ENCODE results near the gene SMIM24.
A peak's percentile ranks its signal among the peaks of the same experiment; 100 is the strongest.

Gene SMIM24

DNA sequence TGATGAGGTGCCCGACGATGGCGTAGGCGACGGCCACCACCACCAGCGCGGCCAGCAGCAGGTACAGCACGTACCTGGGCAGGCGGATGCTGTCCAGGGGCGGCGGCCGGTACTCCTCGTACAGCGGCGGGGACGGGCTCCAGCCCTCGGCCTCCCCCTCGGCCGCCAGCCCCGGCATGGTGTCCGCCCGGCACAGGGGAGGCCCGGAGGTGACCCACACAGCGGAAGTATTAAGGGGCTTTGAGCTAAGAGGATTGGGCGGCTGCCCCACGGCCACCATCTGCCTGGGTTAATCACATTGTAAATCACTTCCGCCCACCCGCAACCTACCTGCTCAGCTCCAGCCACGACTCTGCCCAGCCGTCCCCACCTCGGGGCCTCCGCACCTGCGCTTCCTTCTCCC is 2.9 kb upstream of the SMIM24 start, which contains the start of gene SMIM44:
Gene SMIM44 (minus strand): TSS at position 216 of the 403 bp plus-strand sequence. CDS start 38 bp downstream, at position 178.
- Histone ChIP-seq H3K14ac (ENCODE audit: low read length in 2 of 2) (no peak within 1 kb of the TSS), H4K8ac (ENCODE audit: low read length) (no peak within 1 kb of the TSS), H2AK5ac (ENCODE audit: low read length, severe bottlenecking) (no peak within 1 kb of the TSS), H2AFZ (ENCODE audit: low read depth, low read length) (no peak within 1 kb of the TSS), H3K27ac (ENCODE audit: low read length, poor library complexity, severe bottlenecking) (no peak within 1 kb of the TSS), H3K23ac (ENCODE audit: low read length in 2 of 2) (no peak within 1 kb of the TSS), H3K4me3 (ENCODE audit: insufficient read depth in 1 of 2, low read depth in 1 of 2, low read length in 2 of 2) (no peak within 1 kb of the TSS), H2BK12ac (ENCODE audit: low read length in 2 of 2) (no peak within 1 kb of the TSS), H3K4ac (ENCODE audit: low read depth in 1 of 2, low read length in 2 of 2) (no peak within 1 kb of the TSS), H3K4me1 (ENCODE audit: control insufficient read depth, insufficient read depth, low read depth, low read length) (peaks cover 8% of the 10 kb centered on the region), H3K9ac (ENCODE audit: low read length) (no peak within 1 kb of the TSS), H3K4me2 (ENCODE audit: low read length, poor library complexity, severe bottlenecking) (no peak within 1 kb of the TSS), H2BK15ac (ENCODE audit: low read depth, poor library complexity, severe bottlenecking) (peak within 1 kb of the TSS; percentile 38), H3K9me3 (ENCODE audit: control insufficient read depth, low read length) (no peaks in the 10 kb centered on the region), H3K27me3 (ENCODE audit: control insufficient read depth in 1 of 2, insufficient read depth in 1 of 2, low read length in 2 of 2) (peaks cover 19 to 54% of the 10 kb centered on the region in 2 experiments), H3K36me3 (ENCODE audit: control insufficient read depth in 1 of 2, insufficient read depth in 2 of 2, low read depth in 1 of 2, low read length in 2 of 2) (peaks cover 3 to 5% of the 10 kb centered on the region in 2 experiments), H2BK5ac (ENCODE audit: low read depth, low read length, poor library complexity, severe bottlenecking) (no peak within 1 kb of the TSS), H3K18ac (ENCODE audit: low read depth in 1 of 2, low read length in 2 of 2) (peak within 1 kb of the TSS in 1 of 2 experiments; percentile 44), H2BK120ac (ENCODE audit: low read depth, low read length) (no peak within 1 kb of the TSS), H4K91ac (ENCODE audit: low read length) (peak within 1 kb of the TSS; percentile 28), H3K79me1 (replicated peaks; ENCODE audit: low read length, poor library complexity, severe bottlenecking) (no peaks in the 10 kb centered on the region)
- no peak for DNase-seq
- 93% methylated on average over 24 of the region's 33 CpGs for WGBS

GRCh38 chr19:3482507-3483225 is 2.3 kb upstream of the SMIM24 start:
- Histone ChIP-seq H3K27ac (ENCODE audit: low read length, poor library complexity, severe bottlenecking) (no peak overlapping the region), H2BK120ac (ENCODE audit: low read depth, low read length) (no peak overlapping the region), H2BK12ac (ENCODE audit: low read length in 2 of 2) (no peak overlapping the region), H2BK5ac (ENCODE audit: low read depth, low read length, poor library complexity, severe bottlenecking) (no peak overlapping the region), H3K9ac (ENCODE audit: low read length) (no peak overlapping the region), H3K4me2 (ENCODE audit: low read length, poor library complexity, severe bottlenecking) (no peak overlapping the region), H2AFZ (ENCODE audit: low read depth, low read length) (no peak overlapping the region), H4K91ac (ENCODE audit: low read length) (no peak overlapping the region), H3K4me1 (ENCODE audit: control insufficient read depth, insufficient read depth, low read depth, low read length) (peaks cover 6% of the 10 kb centered on the region), H3K4me3 (ENCODE audit: insufficient read depth in 1 of 2, low read depth in 1 of 2, low read length in 2 of 2) (no peak overlapping the region), H3K27me3 (ENCODE audit: control insufficient read depth in 1 of 2, insufficient read depth in 1 of 2, low read length in 2 of 2) (peaks cover 22 to 59% of the 10 kb centered on the region in 2 experiments), H3K18ac (ENCODE audit: low read depth in 1 of 2, low read length in 2 of 2) (peak overlapping the region in 1 of 2 experiments; percentile 44), H3K4ac (ENCODE audit: low read depth in 1 of 2, low read length in 2 of 2) (no peak overlapping the region), H4K8ac (ENCODE audit: low read length) (no peak overlapping the region), H2BK15ac (ENCODE audit: low read depth, poor library complexity, severe bottlenecking) (peak overlapping the region; percentile 38), H3K9me3 (ENCODE audit: control insufficient read depth, low read length) (no peaks in the 10 kb centered on the region), H3K14ac (ENCODE audit: low read length in 2 of 2) (no peak overlapping the region), H3K36me3 (ENCODE audit: control insufficient read depth in 1 of 2, insufficient read depth in 2 of 2, low read depth in 1 of 2, low read length in 2 of 2) (peaks cover 0 to 2% of the 10 kb centered on the region in 2 experiments), H3K23ac (ENCODE audit: low read length in 2 of 2) (no peak overlapping the region), H3K79me1 (replicated peaks; ENCODE audit: low read length, poor library complexity, severe bottlenecking) (no peaks in the 10 kb centered on the region), H2AK5ac (ENCODE audit: low read length, severe bottlenecking) (no peak overlapping the region)
- no peak for DNase-seq
- 87% methylated on average over 44 of the region's 49 CpGs for WGBS

- H3K4me2 ChIP-seq (ENCODE audit: low read length, poor library complexity, severe bottlenecking): no peak overlapping the region
- H3K79me1 ChIP-seq (replicated peaks; ENCODE audit: low read length, poor library complexity, severe bottlenecking): no peaks in the 10 kb centered on the region
- H2AFZ ChIP-seq (ENCODE audit: low read depth, low read length): no peak overlapping the region
- H4K8ac ChIP-seq (ENCODE audit: low read length): no peak overlapping the region
- no peak overlapping the region for H3K23ac ChIP-seq (ENCODE audit: low read length in 2 of 2)
- H3K9ac ChIP-seq (ENCODE audit: low read length): no peak overlapping the region
- WGBS: 63% methylated on average over 38 of the region's 38 CpGs
- H3K9me3 ChIP-seq (ENCODE audit: control insufficient read depth, low read length): no peaks in the 10 kb centered on the region
- DNase-seq: no peak
- H4K91ac ChIP-seq (ENCODE audit: low read length): no peak overlapping the region
- no peak overlapping the region for H3K18ac ChIP-seq (ENCODE audit: low read depth in 1 of 2, low read length in 2 of 2)
- H3K4me1 ChIP-seq (ENCODE audit: control insufficient read depth, insufficient read depth, low read depth, low read length): peaks cover 6% of the 10 kb centered on the region
- H2BK5ac ChIP-seq (ENCODE audit: low read depth, low read length, poor library complexity, severe bottlenecking): no peak overlapping the region
- H2BK15ac ChIP-seq (ENCODE audit: low read depth, poor library complexity, severe bottlenecking): no peak overlapping the region
- H3K4ac ChIP-seq (ENCODE audit: low read depth in 1 of 2, low read length in 2 of 2): no peak overlapping the region
- H3K14ac ChIP-seq (ENCODE audit: low read length in 2 of 2): no peak overlapping the region
- H2AK5ac ChIP-seq (ENCODE audit: low read length, severe bottlenecking): no peak overlapping the region
- H3K4me3 ChIP-seq (ENCODE audit: insufficient read depth in 1 of 2, low read depth in 1 of 2, low read length in 2 of 2): no peak overlapping the region
- no peak overlapping the region for H2BK120ac ChIP-seq (ENCODE audit: low read depth, low read length)
- no peaks in the 10 kb centered on the region for H3K36me3 ChIP-seq (ENCODE audit: control insufficient read depth in 1 of 2, insufficient read depth in 2 of 2, low read depth in 1 of 2, low read length in 2 of 2)
- no peak overlapping the region for H2BK12ac ChIP-seq (ENCODE audit: low read length in 2 of 2)
- peaks cover 22 to 67% of the 10 kb centered on the region in 2 experiments for H3K27me3 ChIP-seq (ENCODE audit: control insufficient read depth in 1 of 2, insufficient read depth in 1 of 2, low read length in 2 of 2)
- no peak overlapping the region for H3K27ac ChIP-seq (ENCODE audit: low read length, poor library complexity, severe bottlenecking)
These were observed 1.1 kb upstream of the SMIM24 start for GRCh38 chr19:3481241-3482090.

- Histone ChIP-seq H3K27ac (ENCODE audit: low read length, poor library complexity, severe bottlenecking) (no peak overlapping the region), H3K9ac (ENCODE audit: low read length) (no peak overlapping the region), H3K79me1 (replicated peaks; ENCODE audit: low read length, poor library complexity, severe bottlenecking) (no peaks in the 10 kb centered on the region), H4K91ac (ENCODE audit: low read length) (no peak overlapping the region), H3K4me3 (ENCODE audit: insufficient read depth in 1 of 2, low read depth in 1 of 2, low read length in 2 of 2) (no peak overlapping the region), H3K36me3 (ENCODE audit: control insufficient read depth in 1 of 2, insufficient read depth in 2 of 2, low read depth in 1 of 2, low read length in 2 of 2) (no peaks in the 10 kb centered on the region), H2BK12ac (ENCODE audit: low read length in 2 of 2) (no peak overlapping the region), H3K9me3 (ENCODE audit: control insufficient read depth, low read length) (no peaks in the 10 kb centered on the region), H2AK5ac (ENCODE audit: low read length, severe bottlenecking) (no peak overlapping the region), H2BK120ac (ENCODE audit: low read depth, low read length) (no peak overlapping the region), H3K18ac (ENCODE audit: low read depth in 1 of 2, low read length in 2 of 2) (no peak overlapping the region), H3K23ac (ENCODE audit: low read length in 2 of 2) (no peak overlapping the region), H4K8ac (ENCODE audit: low read length) (no peak overlapping the region), H2AFZ (ENCODE audit: low read depth, low read length) (no peak overlapping the region), H2BK5ac (ENCODE audit: low read depth, low read length, poor library complexity, severe bottlenecking) (no peak overlapping the region), H3K4ac (ENCODE audit: low read depth in 1 of 2, low read length in 2 of 2) (no peak overlapping the region), H3K4me2 (ENCODE audit: low read length, poor library complexity, severe bottlenecking) (no peak overlapping the region), H3K4me1 (ENCODE audit: control insufficient read depth, insufficient read depth, low read depth, low read length) (peaks cover 6% of the 10 kb centered on the region), H2BK15ac (ENCODE audit: low read depth, poor library complexity, severe bottlenecking) (no peak overlapping the region), H3K14ac (ENCODE audit: low read length in 2 of 2) (no peak overlapping the region), H3K27me3 (ENCODE audit: control insufficient read depth in 1 of 2, insufficient read depth in 1 of 2, low read length in 2 of 2) (peaks cover 37 to 79% of the 10 kb centered on the region in 2 experiments)
- DNase-seq: peak; percentile 37
- 45% methylated on average over 7 of the region's 9 CpGs for WGBS
These were observed 500 bp downstream of the SMIM24 start for GRCh38 chr19:3479834-3480215.
